HepG2 (cell line): ENCODE data around the gene MEF2B. TPM values are rescaled to one million over a fixed set of nuclear protein-coding genes. Genes with fewer than 3 reads are reported as not detected.

Experiments used
- ASH2L ChIP-seq: fragments of 300-600, 200-600 bp; sonication (generic); IDR thresholded peaks from 2 replicates; pipeline ENCODE4 v1.7.0; 2017; ENCODE audit warnings: low read depth, mild to moderate bottlenecking, moderate library complexity, mixed read lengths, low read length; ENCODE audit not compliant: insufficient read length
- DPF2 ChIP-seq: sonication (generic); formaldehyde crosslinking; IDR thresholded peaks from 2 replicates; pipeline ENCODE4 v1.4.0; 2020; ENCODE audit warnings: mild to moderate bottlenecking, low read depth, missing genetic modification reagents, borderline replicate concordance
- HMGA1 ChIP-seq: sonication (generic); formaldehyde crosslinking; conservative IDR thresholded peaks from 2 replicates; pipeline ENCODE4 v1.4.0; 2020; ENCODE audit warnings: missing genetic modification reagents
- JARID2 ChIP-seq: sonication (generic); formaldehyde crosslinking; IDR thresholded peaks from 2 replicates; pipeline ENCODE4 v1.8.1; 2023; ENCODE audit warnings: missing genetic modification reagents, inconsistent platforms; ENCODE audit not compliant: insufficient replicate concordance
- MATR3 ChIP-seq: sonication (generic); formaldehyde crosslinking; IDR thresholded peaks from 2 replicates; pipeline ENCODE4 v1.4.0; 2020; ENCODE audit warnings: missing genetic modification reagents
- MTA1 ChIP-seq: sonication (generic); formaldehyde crosslinking; IDR thresholded peaks from 2 replicates; pipeline ENCODE4 v1.4.0; 2020; ENCODE audit warnings: missing genetic modification reagents, mild to moderate bottlenecking, borderline replicate concordance
- NCOA2 ChIP-seq: sonication (generic); formaldehyde crosslinking; IDR thresholded peaks from 2 replicates; pipeline ENCODE4 v1.8.0; 2022; ENCODE audit warnings: inconsistent platforms
- NCOR1 ChIP-seq: fragments of 200-600 bp; sonication (generic); IDR thresholded peaks from 2 replicates; pipeline ENCODE4 v1.7.0; 2017; ENCODE audit warnings: antibody characterized with exemption, low read length, borderline replicate concordance
- PBX2 ChIP-seq: IDR thresholded peaks from 2 replicates; pipeline ENCODE4 v1.6.1; 2016; ENCODE audit warnings: control low read depth
- PHF20 ChIP-seq: sonication (generic); formaldehyde crosslinking; IDR thresholded peaks from 2 replicates; pipeline ENCODE4 v1.5.0; 2020; ENCODE audit warnings: mild to moderate bottlenecking, missing genetic modification reagents
- RORA ChIP-seq: sonication (generic); formaldehyde crosslinking; IDR thresholded peaks from 2 replicates; pipeline ENCODE4 v1.5.0; 2020; ENCODE audit warnings: mild to moderate bottlenecking, missing genetic modification reagents, moderate library complexity
- SALL2 ChIP-seq: sonication (generic); formaldehyde crosslinking; IDR thresholded peaks from 2 replicates; pipeline ENCODE4 v1.8.1; 2023; ENCODE audit warnings: mild to moderate bottlenecking, missing genetic modification reagents, inconsistent platforms
- SMYD3 ChIP-seq: sonication (generic); formaldehyde crosslinking; IDR thresholded peaks from 2 replicates; pipeline ENCODE4 v1.8.1; 2023; ENCODE audit warnings: mild to moderate bottlenecking, missing genetic modification reagents
- SNAI1 ChIP-seq: sonication (generic); formaldehyde crosslinking; IDR thresholded peaks from 2 replicates; pipeline ENCODE4 v1.5.0; 2020; ENCODE audit warnings: mild to moderate bottlenecking, missing genetic modification reagents, borderline replicate concordance
- ZBTB1 ChIP-seq: sonication (generic); formaldehyde crosslinking; IDR thresholded peaks from 2 replicates; pipeline ENCODE4 v1.4.0; 2020; ENCODE audit warnings: missing genetic modification reagents, borderline replicate concordance
- ZIK1 ChIP-seq: sonication (generic); formaldehyde crosslinking; IDR thresholded peaks from 2 replicates; pipeline ENCODE4 v1.5.0; 2020; ENCODE audit warnings: mild to moderate bottlenecking, low read depth, missing genetic modification reagents, borderline replicate concordance
- ZNF280B ChIP-seq: sonication (generic); formaldehyde crosslinking; IDR thresholded peaks from 2 replicates; pipeline ENCODE4 v1.5.0; 2020; ENCODE audit warnings: missing genetic modification reagents, mild to moderate bottlenecking, borderline replicate concordance
- ZNF564 ChIP-seq: sonication (generic); formaldehyde crosslinking; IDR thresholded peaks from 2 replicates; pipeline ENCODE4 v1.8.1; 2023; ENCODE audit warnings: mild to moderate bottlenecking, missing genetic modification reagents
- ZNF607 ChIP-seq: sonication (generic); formaldehyde crosslinking; IDR thresholded peaks from 2 replicates; pipeline ENCODE4 v1.5.1; 2020; ENCODE audit warnings: missing genetic modification reagents, mild to moderate bottlenecking, borderline replicate concordance
- ZNF747 ChIP-seq: sonication (generic); formaldehyde crosslinking; IDR thresholded peaks from 2 replicates; pipeline ENCODE4 v1.8.1; 2023; ENCODE audit warnings: missing genetic modification reagents, mild to moderate bottlenecking, borderline replicate concordance
- ZNF780A ChIP-seq: sonication (generic); formaldehyde crosslinking; IDR thresholded peaks from 2 replicates; pipeline ENCODE4 v1.8.0; 2022; ENCODE audit warnings: mild to moderate bottlenecking, missing genetic modification reagents, moderate library complexity
- polyA plus RNA-seq, 8 experiments: library from polyadenylated mRNA; depleted of rRNA in 3 of 8; stranded (reverse) in 7 of 8; unstranded in 1 of 8; fragments of >200 nt; fragmentation: Illumina TruSeq in 4 of 8; extraction: Trizol in 4 of 8; gene quantifications; 2 replicates each; pipeline versions ENCODE4 v1.2.1 to v1.2.3, GENCODE V29; 2011 to 2016; ENCODE audit warnings: low read depth in 4 of 8, missing spikeins in 1 of 8, mixed read lengths in 1 of 8; ENCODE audit not compliant: insufficient read depth in 1 of 8
- total RNA-seq, 5 experiments: library from RNA; depleted of rRNA; stranded (reverse); fragments of >200 nt; fragmentation: Illumina TruSeq; extraction: Trizol; gene quantifications; 2 replicates each; pipeline ENCODE4 v1.2.3, GENCODE V29; 2016; ENCODE audit warnings: low read depth in 1 of 5
- TF ChIP-seq, protein P1 (sequence below): sonication (generic); formaldehyde crosslinking; IDR thresholded peaks from 2 replicates; pipeline ENCODE4 v1.4.0; 2020; ENCODE audit warnings: missing genetic modification reagents; ENCODE audit errors: not compliant biosample characterization
- TF ChIP-seq, protein P2 (sequence below): sonication (generic); formaldehyde crosslinking; IDR thresholded peaks from 2 replicates; pipeline ENCODE4 v1.4.0; 2020; ENCODE audit warnings: mild to moderate bottlenecking, missing genetic modification reagents

Gene MEF2B
- total and polyA plus RNA-seq, 2 of the 13 experiments (the other 11 are each of a cell fraction or from before 2014, with no cell fraction given): 1.2 to 1.7 TPM

GRCh38 chr19:19138109-19138981, 31.7 kb downstream of the MEF2B start, which contains the start of gene TMEM161A (continued):
- peak; percentile 79; the same call in 1 of the 2 replicates for TF ChIP-seq ZNF280B (CRISPR knock-in tag)
- TF ChIP-seq NCOA2: no peak
- TF ChIP-seq ZNF780A (CRISPR knock-in tag): no peak
- TF ChIP-seq NCOR1: no peak
- TF ChIP-seq ZNF607: no peak
- peak; percentile 51 for TF ChIP-seq ASH2L
- TF ChIP-seq DPF2 (CRISPR knock-in tag): no peak
- no peak for TF ChIP-seq ZIK1 (CRISPR knock-in tag)
- peak; percentile 96 for TF ChIP-seq PBX2
- no peak for TF ChIP-seq MATR3
- peak; percentile 56; the same call in 1 of the 2 replicates for TF ChIP-seq PHF20 (CRISPR knock-in tag)
- TF ChIP-seq ZBTB1: no peak
- no peak for TF ChIP-seq SMYD3 (CRISPR knock-in tag)
- no peak for TF ChIP-seq MTA1
- no peak for TF ChIP-seq RORA (CRISPR knock-in tag)
- TF ChIP-seq, protein P1, sequence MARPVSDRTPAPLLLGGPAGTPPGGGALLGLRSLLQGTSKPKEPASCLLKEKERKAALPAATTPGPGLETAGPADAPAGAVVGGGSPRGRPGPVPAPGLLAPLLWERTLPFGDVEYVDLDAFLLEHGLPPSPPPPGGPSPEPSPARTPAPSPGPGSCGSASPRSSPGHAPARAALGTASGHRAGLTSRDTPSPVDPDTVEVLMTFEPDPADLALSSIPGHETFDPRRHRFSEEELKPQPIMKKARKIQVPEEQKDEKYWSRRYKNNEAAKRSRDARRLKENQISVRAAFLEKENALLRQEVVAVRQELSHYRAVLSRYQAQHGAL: no peak
- TF ChIP-seq ZNF564 (CRISPR knock-in tag): no peak
- TF ChIP-seq JARID2 (CRISPR knock-in tag): no peak
- TF ChIP-seq SNAI1 (CRISPR knock-in tag): no peak
- TF ChIP-seq SALL2 (CRISPR knock-in tag): 0 out of 2 replicates have a peak, but pooled peaks have one; percentile 57
- TF ChIP-seq HMGA1: no peak
- no peak for TF ChIP-seq ZNF747
- TF ChIP-seq, protein P2, sequence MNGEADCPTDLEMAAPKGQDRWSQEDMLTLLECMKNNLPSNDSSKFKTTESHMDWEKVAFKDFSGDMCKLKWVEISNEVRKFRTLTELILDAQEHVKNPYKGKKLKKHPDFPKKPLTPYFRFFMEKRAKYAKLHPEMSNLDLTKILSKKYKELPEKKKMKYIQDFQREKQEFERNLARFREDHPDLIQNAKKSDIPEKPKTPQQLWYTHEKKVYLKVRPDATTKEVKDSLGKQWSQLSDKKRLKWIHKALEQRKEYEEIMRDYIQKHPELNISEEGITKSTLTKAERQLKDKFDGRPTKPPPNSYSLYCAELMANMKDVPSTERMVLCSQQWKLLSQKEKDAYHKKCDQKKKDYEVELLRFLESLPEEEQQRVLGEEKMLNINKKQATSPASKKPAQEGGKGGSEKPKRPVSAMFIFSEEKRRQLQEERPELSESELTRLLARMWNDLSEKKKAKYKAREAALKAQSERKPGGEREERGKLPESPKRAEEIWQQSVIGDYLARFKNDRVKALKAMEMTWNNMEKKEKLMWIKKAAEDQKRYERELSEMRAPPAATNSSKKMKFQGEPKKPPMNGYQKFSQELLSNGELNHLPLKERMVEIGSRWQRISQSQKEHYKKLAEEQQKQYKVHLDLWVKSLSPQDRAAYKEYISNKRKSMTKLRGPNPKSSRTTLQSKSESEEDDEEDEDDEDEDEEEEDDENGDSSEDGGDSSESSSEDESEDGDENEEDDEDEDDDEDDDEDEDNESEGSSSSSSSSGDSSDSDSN (CRISPR knock-in tag): no peak; the same call in 1 of the 2 replicates
